ENCODE data around the gene CATSPER3.

Gene CATSPER3

GRCh38 chr5:135033901-135034235 lies 66.2 kb downstream of the CATSPER3 start, which contains the start of gene PITX1:
Gene PITX1 (minus strand): TSS chr5:135034228. CDS start chr5:135033881, 347 bp downstream.
- DNase-seq (ENCODE audit: insufficient read length) (no peak), FAIRE-seq (no peak)
- no peak for TF ChIP-seq TAF1 (IDR thresholded peaks at IDR 0.05; ENCODE audit: borderline replicate concordance, low read depth, low read length)
- TF ChIP-seq POLR2AphosphoS5 (IDR thresholded peaks at IDR 0.05; ENCODE audit: low read depth, low read length): no peak
- no peak for TF ChIP-seq POLR2A (IDR thresholded peaks at IDR 0.05; ENCODE audit: low read depth, low read length)

GRCh38 chr5:135034236-135034962 lies 66.7 kb downstream of the CATSPER3 start:
- no peak for DNase-seq (ENCODE audit: insufficient read length)
- TF ChIP-seq POLR2AphosphoS5 (IDR thresholded peaks at IDR 0.05; ENCODE audit: low read depth, low read length) (no peak), POLR2A (IDR thresholded peaks at IDR 0.05; ENCODE audit: low read depth, low read length) (no peak), TAF1 (IDR thresholded peaks at IDR 0.05; ENCODE audit: borderline replicate concordance, low read depth, low read length) (no peak)
- FAIRE-seq: no peak

GRCh38 chr5:135034963-135035677 lies 67.4 kb downstream of the CATSPER3 start:
- no peak for FAIRE-seq
- no peak for TF ChIP-seq TAF1 (IDR thresholded peaks at IDR 0.05; ENCODE audit: borderline replicate concordance, low read depth, low read length)
- DNase-seq (ENCODE audit: insufficient read length): no peak

- no peak for FAIRE-seq
- no peak for DNase-seq (ENCODE audit: insufficient read length)
Measured at GRCh38 chr5:135035678-135036030, 67.9 kb downstream of the CATSPER3 start.

GRCh38 chr5:135036405-135036804 lies 68.7 kb downstream of the CATSPER3 start:
- no peak for DNase-seq (ENCODE audit: insufficient read length)
- FAIRE-seq: no peak
- no peak for TF ChIP-seq POLR2A (IDR thresholded peaks at IDR 0.05; ENCODE audit: low read depth, low read length)
- no peak for TF ChIP-seq POLR2AphosphoS5 (IDR thresholded peaks at IDR 0.05; ENCODE audit: low read depth, low read length)
- TF ChIP-seq TAF1 (IDR thresholded peaks at IDR 0.05; ENCODE audit: borderline replicate concordance, low read depth, low read length): no peak

More at GRCh38 chr5:135035678-135036030, 67.9 kb downstream of the CATSPER3 start:
- TF ChIP-seq TAF1 (IDR thresholded peaks at IDR 0.05; ENCODE audit: borderline replicate concordance, low read depth, low read length) (no peak), POLR2A (IDR thresholded peaks at IDR 0.05; ENCODE audit: low read depth, low read length) (no peak), POLR2AphosphoS5 (IDR thresholded peaks at IDR 0.05; ENCODE audit: low read depth, low read length) (no peak)

GRCh38 chr5:135037519-135038204 lies 70.0 kb downstream of the CATSPER3 start:
- no peak for DNase-seq (ENCODE audit: insufficient read length)
- FAIRE-seq: no peak
- TF ChIP-seq TAF1 (IDR thresholded peaks at IDR 0.05; ENCODE audit: borderline replicate concordance, low read depth, low read length): no peak
- TF ChIP-seq POLR2A (IDR thresholded peaks at IDR 0.05; ENCODE audit: low read depth, low read length): no peak
- no peak for TF ChIP-seq POLR2AphosphoS5 (IDR thresholded peaks at IDR 0.05; ENCODE audit: low read depth, low read length)

- no peak for DNase-seq (ENCODE audit: insufficient read length)
- no peak for FAIRE-seq
- TF ChIP-seq POLR2A (IDR thresholded peaks at IDR 0.05; ENCODE audit: low read depth, low read length): no peak
- TF ChIP-seq POLR2AphosphoS5 (IDR thresholded peaks at IDR 0.05; ENCODE audit: low read depth, low read length): no peak
- TF ChIP-seq TAF1 (IDR thresholded peaks at IDR 0.05; ENCODE audit: borderline replicate concordance, low read depth, low read length): no peak
Measured at GRCh38 chr5:135038205-135038812, 70.6 kb downstream of the CATSPER3 start.

GRCh38 chr5:135038813-135039270 lies 71.1 kb downstream of the CATSPER3 start:
- TF ChIP-seq POLR2A (IDR thresholded peaks at IDR 0.05; ENCODE audit: low read depth, low read length) (no peak), TAF1 (IDR thresholded peaks at IDR 0.05; ENCODE audit: borderline replicate concordance, low read depth, low read length) (no peak), POLR2AphosphoS5 (IDR thresholded peaks at IDR 0.05; ENCODE audit: low read depth, low read length) (no peak)
- FAIRE-seq: no peak
- DNase-seq (ENCODE audit: insufficient read length): no peak

- DNase-seq (ENCODE audit: insufficient read length): no peak
Measured at GRCh38 chr5:135039271-135040033, 71.7 kb downstream of the CATSPER3 start.

GRCh38 chr5:135040034-135040332 lies 72.3 kb downstream of the CATSPER3 start:
- no peak for FAIRE-seq
- no peak for DNase-seq (ENCODE audit: insufficient read length)
- no peak for TF ChIP-seq TAF1 (IDR thresholded peaks at IDR 0.05; ENCODE audit: borderline replicate concordance, low read depth, low read length)
- no peak for TF ChIP-seq POLR2AphosphoS5 (IDR thresholded peaks at IDR 0.05; ENCODE audit: low read depth, low read length)
- TF ChIP-seq POLR2A (IDR thresholded peaks at IDR 0.05; ENCODE audit: low read depth, low read length): no peak

More at GRCh38 chr5:135039271-135040033, 71.7 kb downstream of the CATSPER3 start:
- FAIRE-seq: no peak
- TF ChIP-seq POLR2AphosphoS5 (IDR thresholded peaks at IDR 0.05; ENCODE audit: low read depth, low read length): no peak
- TF ChIP-seq POLR2A (IDR thresholded peaks at IDR 0.05; ENCODE audit: low read depth, low read length): no peak
- no peak for TF ChIP-seq TAF1 (IDR thresholded peaks at IDR 0.05; ENCODE audit: borderline replicate concordance, low read depth, low read length)

Data from GM12892 (cell line).